ENCODE results near the gene CCDC127.

The CCDC127 gene

GRCh38 chr5:174291-174600 is 43.7 kb downstream of the CCDC127 start:
- H3K4me3 ChIP-seq (ENCODE audit: insufficient read length, low read depth): no peak overlapping the region
- no peak overlapping the region for H3K9ac ChIP-seq (ENCODE audit: insufficient read length, low read depth)
- no peaks in the 10 kb centered on the region for H3K27me3 ChIP-seq (ENCODE audit: insufficient read depth, insufficient read length)
- no peaks in the 10 kb centered on the region for H3K9me3 ChIP-seq (ENCODE audit: insufficient read depth, low read length)
- DNase-seq (ENCODE audit: low read depth, low spot score): no peak
- H3K4me1 ChIP-seq (ENCODE audit: insufficient read depth, insufficient read length): peaks cover 1% of the 10 kb centered on the region
- H3K36me3 ChIP-seq (ENCODE audit: insufficient read depth, insufficient read length, low read length): peaks cover 53% of the 10 kb centered on the region
- TF ChIP-seq ZNF274 (IDR thresholded peaks at IDR 0.05; ENCODE audit: low read depth, low read length): no peak
- TF ChIP-seq SUZ12 (IDR thresholded peaks at IDR 0.05; ENCODE audit: extremely low read depth, insufficient read depth, insufficient read length): no peak
- no peak for TF ChIP-seq YY1 (IDR thresholded peaks at IDR 0.05; ENCODE audit: insufficient read depth, insufficient read length)

- no peak for DNase-seq (ENCODE audit: low read depth, low spot score)
- Histone ChIP-seq H3K9ac (ENCODE audit: insufficient read length, low read depth) (no peak overlapping the region), H3K4me3 (ENCODE audit: insufficient read length, low read depth) (no peak overlapping the region), H3K36me3 (ENCODE audit: insufficient read depth, insufficient read length, low read length) (peaks cover 52% of the 10 kb centered on the region), H3K4me1 (ENCODE audit: insufficient read depth, insufficient read length) (peaks cover 1% of the 10 kb centered on the region), H3K9me3 (ENCODE audit: insufficient read depth, low read length) (no peaks in the 10 kb centered on the region), H3K27me3 (ENCODE audit: insufficient read depth, insufficient read length) (no peaks in the 10 kb centered on the region)
- TF ChIP-seq ZNF274 (IDR thresholded peaks at IDR 0.05; ENCODE audit: low read depth, low read length) (no peak), YY1 (IDR thresholded peaks at IDR 0.05; ENCODE audit: insufficient read depth, insufficient read length) (no peak), SUZ12 (IDR thresholded peaks at IDR 0.05; ENCODE audit: extremely low read depth, insufficient read depth, insufficient read length) (no peak)
These were observed 44.3 kb downstream of the CCDC127 start for GRCh38 chr5:173392-174290.

GRCh38 chr5:172841-173251 is 45.1 kb downstream of the CCDC127 start:
- peaks cover 49% of the 10 kb centered on the region for H3K36me3 ChIP-seq (ENCODE audit: insufficient read depth, insufficient read length, low read length)
- peaks cover 4% of the 10 kb centered on the region for H3K4me1 ChIP-seq (ENCODE audit: insufficient read depth, insufficient read length)
- no peak for DNase-seq (ENCODE audit: low read depth, low spot score)
- no peaks in the 10 kb centered on the region for H3K9me3 ChIP-seq (ENCODE audit: insufficient read depth, low read length)
- no peaks in the 10 kb centered on the region for H3K27me3 ChIP-seq (ENCODE audit: insufficient read depth, insufficient read length)
- no peak for TF ChIP-seq ZNF274 (IDR thresholded peaks at IDR 0.05; ENCODE audit: low read depth, low read length)
- no peak for TF ChIP-seq YY1 (IDR thresholded peaks at IDR 0.05; ENCODE audit: insufficient read depth, insufficient read length)
- no peak for TF ChIP-seq SUZ12 (IDR thresholded peaks at IDR 0.05; ENCODE audit: extremely low read depth, insufficient read depth, insufficient read length)
- H3K9ac ChIP-seq (ENCODE audit: insufficient read length, low read depth): no peak overlapping the region
- H3K4me3 ChIP-seq (ENCODE audit: insufficient read length, low read depth): no peak overlapping the region

GRCh38 chr5:172421-172820 is 45.5 kb downstream of the CCDC127 start:
- H3K36me3 ChIP-seq (ENCODE audit: insufficient read depth, insufficient read length, low read length): peaks cover 49% of the 10 kb centered on the region
- no peak overlapping the region for H3K9ac ChIP-seq (ENCODE audit: insufficient read length, low read depth)
- no peaks in the 10 kb centered on the region for H3K9me3 ChIP-seq (ENCODE audit: insufficient read depth, low read length)
- no peak for TF ChIP-seq YY1 (IDR thresholded peaks at IDR 0.05; ENCODE audit: insufficient read depth, insufficient read length)
- no peak for TF ChIP-seq SUZ12 (IDR thresholded peaks at IDR 0.05; ENCODE audit: extremely low read depth, insufficient read depth, insufficient read length)
- TF ChIP-seq ZNF274 (IDR thresholded peaks at IDR 0.05; ENCODE audit: low read depth, low read length): no peak
- no peak overlapping the region for H3K4me3 ChIP-seq (ENCODE audit: insufficient read length, low read depth)
- peaks cover 5% of the 10 kb centered on the region for H3K4me1 ChIP-seq (ENCODE audit: insufficient read depth, insufficient read length)
- DNase-seq (ENCODE audit: low read depth, low spot score): no peak
- H3K27me3 ChIP-seq (ENCODE audit: insufficient read depth, insufficient read length): no peaks in the 10 kb centered on the region

GRCh38 chr5:171801-172331 is 46.1 kb downstream of the CCDC127 start:
- Histone ChIP-seq H3K27me3 (ENCODE audit: insufficient read depth, insufficient read length) (no peaks in the 10 kb centered on the region), H3K4me1 (ENCODE audit: insufficient read depth, insufficient read length) (peaks cover 5% of the 10 kb centered on the region), H3K4me3 (ENCODE audit: insufficient read length, low read depth) (no peak overlapping the region), H3K9me3 (ENCODE audit: insufficient read depth, low read length) (no peaks in the 10 kb centered on the region), H3K36me3 (ENCODE audit: insufficient read depth, insufficient read length, low read length) (peaks cover 51% of the 10 kb centered on the region), H3K9ac (ENCODE audit: insufficient read length, low read depth) (no peak overlapping the region)
- TF ChIP-seq YY1 (IDR thresholded peaks at IDR 0.05; ENCODE audit: insufficient read depth, insufficient read length) (no peak), ZNF274 (IDR thresholded peaks at IDR 0.05; ENCODE audit: low read depth, low read length) (no peak), SUZ12 (IDR thresholded peaks at IDR 0.05; ENCODE audit: extremely low read depth, insufficient read depth, insufficient read length) (no peak)
- DNase-seq (ENCODE audit: low read depth, low spot score): no peak

GRCh38 chr5:170971-171800 is 46.8 kb downstream of the CCDC127 start:
- H3K4me3 ChIP-seq (ENCODE audit: insufficient read length, low read depth): no peak overlapping the region
- H3K27me3 ChIP-seq (ENCODE audit: insufficient read depth, insufficient read length): no peaks in the 10 kb centered on the region
- no peak for DNase-seq (ENCODE audit: low read depth, low spot score)
- H3K4me1 ChIP-seq (ENCODE audit: insufficient read depth, insufficient read length): peaks cover 5% of the 10 kb centered on the region
- no peak overlapping the region for H3K9ac ChIP-seq (ENCODE audit: insufficient read length, low read depth)
- TF ChIP-seq YY1 (IDR thresholded peaks at IDR 0.05; ENCODE audit: insufficient read depth, insufficient read length) (no peak), SUZ12 (IDR thresholded peaks at IDR 0.05; ENCODE audit: extremely low read depth, insufficient read depth, insufficient read length) (no peak), ZNF274 (IDR thresholded peaks at IDR 0.05; ENCODE audit: low read depth, low read length) (no peak)
- no peaks in the 10 kb centered on the region for H3K9me3 ChIP-seq (ENCODE audit: insufficient read depth, low read length)
- H3K36me3 ChIP-seq (ENCODE audit: insufficient read depth, insufficient read length, low read length): peaks cover 51% of the 10 kb centered on the region

GRCh38 chr5:169728-170094 is 48.2 kb downstream of the CCDC127 start:
- DNase-seq (ENCODE audit: low read depth, low spot score): no peak
- no peak overlapping the region for H3K9ac ChIP-seq (ENCODE audit: insufficient read length, low read depth)

More at GRCh38 chr5:169728-170094, 48.2 kb downstream of the CCDC127 start:
- Histone ChIP-seq H3K36me3 (ENCODE audit: insufficient read depth, insufficient read length, low read length) (peaks cover 46% of the 10 kb centered on the region), H3K4me1 (ENCODE audit: insufficient read depth, insufficient read length) (peaks cover 5% of the 10 kb centered on the region), H3K4me3 (ENCODE audit: insufficient read length, low read depth) (no peak overlapping the region), H3K9me3 (ENCODE audit: insufficient read depth, low read length) (no peaks in the 10 kb centered on the region), H3K27me3 (ENCODE audit: insufficient read depth, insufficient read length) (no peaks in the 10 kb centered on the region)
- TF ChIP-seq ZNF274 (IDR thresholded peaks at IDR 0.05; ENCODE audit: low read depth, low read length) (no peak), SUZ12 (IDR thresholded peaks at IDR 0.05; ENCODE audit: extremely low read depth, insufficient read depth, insufficient read length) (no peak), YY1 (IDR thresholded peaks at IDR 0.05; ENCODE audit: insufficient read depth, insufficient read length) (no peak)
